Effector memory CD8-positive, alpha-beta T cell (primary cell): ENCODE data around the gene RHOH.
A peak's percentile ranks its signal among the peaks of the same experiment; 100 is the strongest.
"Not testable (repeated sequence)": the region's sequence is repeated elsewhere in the genome, so short reads cannot be mapped to it uniquely, and the experiment has no call there.

Experiments used
- ATAC-seq: fragments of 150-1000 bp; cut with Tn5 transposase; replicated peaks from 2 replicates; pipeline ENCODE4 v1.10.0; 2021; ENCODE audit warnings: mild to moderate bottlenecking, moderate library complexity
- DNase-seq, 3 experiments: peaks; one replicate each; pipeline ENCODE4 v3.0.0; 2021
- H3K27ac Mint-ChIP-seq, 2 donors: one replicate each; pipeline ENCODE4 v1.8.0; 2022; ENCODE audit warnings: mild to moderate bottlenecking in 2 of 2, mixed read lengths in 2 of 2, moderate library complexity in 2 of 2
- H3K27me3 Mint-ChIP-seq, 2 donors: one replicate each; pipeline ENCODE4 v1.8.0; 2022; ENCODE audit warnings: mixed read lengths in 2 of 2
- H3K36me3 Mint-ChIP-seq: one replicate; pipeline ENCODE4 v1.8.0; 2022; ENCODE audit warnings: mild to moderate bottlenecking, moderate library complexity, mixed read lengths; ENCODE audit not compliant: insufficient read depth
- H3K4me1 Mint-ChIP-seq, 2 donors: one replicate each; pipeline ENCODE4 v1.8.0; 2022; ENCODE audit warnings: low read depth in 2 of 2, mixed read lengths in 2 of 2
- H3K4me3 Mint-ChIP-seq, 2 donors: one replicate each; pipeline ENCODE4 v1.8.0; 2022; ENCODE audit warnings: mild to moderate bottlenecking in 2 of 2, mixed read lengths in 2 of 2, moderate library complexity in 2 of 2
- H3K9me3 Mint-ChIP-seq, 2 donors: one replicate each; pipeline ENCODE4 v1.8.0; 2022; ENCODE audit warnings: mixed read lengths in 2 of 2

RHOH gene

DNA sequence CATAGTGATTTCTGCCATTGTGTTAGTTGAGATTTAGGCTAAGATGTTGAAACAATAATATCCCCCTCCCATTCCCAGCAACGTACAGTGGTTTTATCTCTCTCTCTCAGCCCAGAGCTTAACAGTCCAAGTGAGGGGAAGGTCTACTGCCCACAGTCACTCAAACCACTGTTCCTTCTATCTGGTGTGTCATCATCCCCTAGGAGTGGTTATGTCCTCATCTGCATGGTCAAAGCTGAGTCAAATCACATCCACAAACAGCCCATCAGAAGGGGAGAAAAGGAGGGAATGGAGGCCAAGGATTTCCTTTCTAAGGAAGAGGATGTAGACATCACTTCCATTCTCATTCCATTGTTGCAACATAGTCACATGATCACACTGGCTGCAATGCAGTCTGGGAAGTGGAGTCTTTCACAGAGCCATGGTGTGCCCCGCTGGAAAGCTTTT is 95.5 kb downstream of the RHOH start:
- H3K27ac Mint-ChIP-seq, result peak overlapping the region in 1 of 2 donors; percentile 49
- no peaks in the 10 kb centered on the region for H3K27me3 Mint-ChIP-seq
- no peaks in the 10 kb centered on the region for H3K9me3 Mint-ChIP-seq
- H3K36me3 Mint-ChIP-seq, result peaks cover 7% of the 10 kb centered on the region
- no peak for DNase-seq
- no peak overlapping the region for H3K4me3 Mint-ChIP-seq
- H3K4me1 Mint-ChIP-seq, result peaks cover 14 to 34% of the 10 kb centered on the region in 2 donors
- ATAC-seq, result no peak

GRCh38 chr4:40294339-40294738 is 97.5 kb downstream of the RHOH start:
- H3K36me3 Mint-ChIP-seq, result peaks cover 6% of the 10 kb centered on the region
- DNase-seq (no peak), ATAC-seq (no peak)
- no peaks in the 10 kb centered on the region for H3K9me3 Mint-ChIP-seq
- H3K4me3 Mint-ChIP-seq, result no peak overlapping the region
- H3K4me1 Mint-ChIP-seq, result peaks cover 13 to 38% of the 10 kb centered on the region in 2 donors
- H3K27me3 Mint-ChIP-seq, result no peaks in the 10 kb centered on the region
- H3K27ac Mint-ChIP-seq, result no peak overlapping the region

GRCh38 chr4:40295030-40295429 is 98.2 kb downstream of the RHOH start:
- not testable (repeated sequence) for H3K27ac Mint-ChIP-seq, H3K27me3 Mint-ChIP-seq, DNase-seq, H3K4me3 Mint-ChIP-seq, H3K9me3 Mint-ChIP-seq, ATAC-seq, H3K36me3 Mint-ChIP-seq
- H3K4me1 Mint-ChIP-seq, result peaks cover 7 to 32% of the 10 kb centered on the region in 2 donors

DNA sequence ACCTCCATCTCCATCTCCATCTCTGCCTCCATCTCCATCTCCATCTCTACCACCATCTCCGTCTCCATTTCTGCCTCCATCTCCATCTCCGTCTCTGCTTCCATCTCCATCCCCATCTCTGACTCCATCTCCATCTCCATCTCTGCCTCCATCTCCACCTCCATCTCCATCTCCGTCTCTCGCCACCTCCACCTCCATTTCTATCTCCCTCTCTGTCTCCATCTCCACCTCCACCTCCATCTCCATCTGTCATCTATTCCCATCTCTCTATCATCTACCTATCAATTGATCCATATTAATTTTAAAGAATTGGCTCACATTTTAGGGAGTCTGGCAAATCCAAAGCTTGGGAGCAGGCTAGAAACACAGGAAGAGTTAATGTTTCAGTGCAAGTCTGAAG is 98.7 kb downstream of the RHOH start:
- Mint-ChIP-seq H3K27ac (no peak overlapping the region), H3K4me3 (no peak overlapping the region), H3K36me3 (peaks cover 6% of the 10 kb centered on the region), H3K9me3 (no peaks in the 10 kb centered on the region), H3K4me1 (peaks cover 10 to 32% of the 10 kb centered on the region in 2 donors), H3K27me3 (no peaks in the 10 kb centered on the region)
- ATAC-seq (no peak), DNase-seq (no peak)
